SIG-M5 treated with dmso at 0.1 percent for 504 hours (cell line): ENCODE data around the gene CEP152.

Experiments used
- DNase-seq: peaks from one replicate; lab custom pipeline; 2025; ENCODE audit not compliant: unreplicated experiment; lab: John Stamatoyannopoulos, UW

The CEP152 gene

DNA sequence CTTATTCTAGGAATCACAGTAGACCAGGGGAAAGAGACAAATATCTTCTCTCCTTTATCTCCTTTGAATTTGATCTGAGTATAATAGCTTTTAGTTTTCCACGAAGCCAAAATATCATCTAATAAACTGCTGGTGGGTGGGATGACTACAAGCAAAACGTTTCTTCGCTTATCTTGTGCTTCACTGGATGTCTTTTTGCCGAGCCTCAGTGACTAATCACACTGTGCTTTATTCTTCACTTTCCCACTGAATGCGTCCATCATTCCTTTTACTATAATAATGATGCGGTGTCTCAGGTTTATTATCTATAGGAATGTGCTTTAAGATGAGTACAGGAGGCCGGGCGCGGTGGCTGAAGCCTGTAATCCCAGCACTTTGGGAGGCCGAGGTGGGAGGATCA is 32.5 kb downstream of the CEP152 start:
- no peak for DNase-seq

DNA sequence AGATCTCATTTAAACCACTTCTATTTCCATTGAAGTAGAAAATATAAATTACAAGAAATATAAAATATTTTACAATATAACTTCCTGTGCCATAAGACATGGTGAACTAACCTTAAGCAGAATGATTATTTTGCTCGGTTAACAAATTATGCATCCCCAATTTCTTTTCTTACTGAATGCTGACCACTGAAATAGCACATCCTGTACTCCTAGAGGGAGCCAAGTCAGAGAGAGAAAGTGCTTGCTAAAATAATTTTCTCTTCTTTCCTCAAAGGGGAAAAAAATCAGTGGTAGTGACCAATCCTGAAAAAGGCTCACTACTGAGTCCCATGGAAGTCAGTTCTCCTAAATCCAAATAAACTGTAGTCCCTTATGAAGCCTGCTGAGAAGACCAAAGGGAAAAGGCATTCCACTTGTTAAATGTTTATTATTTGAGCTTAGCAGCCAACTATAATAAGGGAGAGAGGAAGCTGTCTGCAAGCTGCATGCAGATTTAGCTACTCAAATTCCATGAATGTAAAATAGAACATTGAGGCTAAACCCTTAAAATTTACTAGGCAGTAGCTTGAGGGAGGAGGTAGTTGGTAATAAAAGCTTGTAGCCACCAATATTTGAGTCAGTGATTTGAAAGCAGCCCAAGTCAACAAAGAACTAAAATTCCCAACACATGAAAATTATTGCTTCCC is 33.1 kb downstream of the CEP152 start:
- no peak for DNase-seq

DNA sequence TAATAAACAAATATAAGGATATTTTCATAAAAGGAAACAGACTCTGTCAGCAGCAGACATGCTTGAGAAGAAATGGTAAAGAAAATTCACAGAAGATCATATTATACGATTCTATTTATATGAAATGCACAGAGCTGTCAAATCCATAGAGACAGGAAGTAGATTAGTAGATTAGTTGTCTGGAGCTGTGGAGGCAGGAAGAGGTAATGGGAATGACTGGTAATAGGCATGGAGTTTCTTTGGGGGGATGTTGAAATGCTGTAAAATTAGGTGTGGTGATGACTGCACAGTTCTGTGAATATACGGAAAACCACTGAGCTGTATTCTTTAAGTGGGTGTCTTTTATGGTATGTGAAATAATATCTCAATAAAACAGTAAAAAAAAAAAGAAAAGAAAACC is 35.3 kb downstream of the CEP152 start:
- DNase-seq, result no peak

DNA sequence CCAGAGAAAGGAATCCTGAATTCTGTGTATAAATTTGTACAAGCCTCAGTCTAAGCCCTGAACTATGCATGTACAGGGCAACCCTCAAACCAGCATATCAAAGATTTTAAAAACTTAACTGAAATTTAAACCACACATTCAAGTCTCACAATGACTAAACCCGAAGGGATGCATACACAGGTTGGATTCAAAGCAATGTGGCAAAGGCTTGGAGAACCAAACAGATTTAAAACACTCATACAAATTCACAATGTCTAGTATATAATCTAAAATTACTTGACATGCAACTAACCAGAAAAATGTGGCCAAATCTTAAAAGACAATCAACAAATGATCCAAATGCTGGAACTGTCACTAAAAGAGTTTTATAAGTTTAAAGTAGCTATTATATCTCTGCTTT is 36.4 kb downstream of the CEP152 start:
- no peak for DNase-seq

DNA sequence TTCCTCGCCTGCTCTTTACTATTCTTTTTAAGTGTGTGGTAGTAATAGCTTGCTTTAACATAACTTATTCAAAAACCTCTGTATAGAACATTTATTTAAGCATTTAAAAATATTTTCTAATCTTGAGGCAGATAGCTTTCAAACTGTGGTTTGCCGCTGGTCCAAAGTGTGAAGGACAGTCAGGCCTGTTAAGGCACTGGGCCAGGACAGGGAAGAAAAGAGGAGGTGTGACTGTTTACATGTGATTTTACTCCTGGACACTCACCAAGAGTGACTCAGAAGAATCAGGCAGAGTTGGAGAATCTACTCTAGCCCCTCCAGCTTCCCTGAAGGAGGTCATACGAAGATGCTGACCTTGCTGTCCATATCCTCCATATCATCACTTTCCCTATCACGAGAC is 44.7 kb downstream of the CEP152 start:
- no peak for DNase-seq

DNA sequence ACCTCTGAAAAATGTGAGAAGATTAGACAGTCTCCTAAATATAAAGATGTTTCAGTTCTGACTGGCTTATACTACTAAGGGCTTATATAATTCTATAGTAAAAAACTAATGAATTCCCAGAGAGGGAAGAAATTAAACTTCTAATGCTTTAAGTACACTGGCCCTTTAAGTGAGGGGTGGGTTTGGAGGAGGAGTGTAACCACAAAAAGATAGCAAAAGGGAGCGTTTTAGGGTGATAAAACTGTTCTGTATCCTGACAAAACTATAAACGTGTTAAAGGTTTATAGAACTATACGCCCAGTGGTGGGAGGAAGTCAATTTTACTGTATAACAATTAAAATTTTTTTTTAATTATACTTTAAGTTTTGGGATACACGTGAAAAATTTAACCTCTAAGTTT is 45.8 kb downstream of the CEP152 start:
- no peak for DNase-seq

DNA sequence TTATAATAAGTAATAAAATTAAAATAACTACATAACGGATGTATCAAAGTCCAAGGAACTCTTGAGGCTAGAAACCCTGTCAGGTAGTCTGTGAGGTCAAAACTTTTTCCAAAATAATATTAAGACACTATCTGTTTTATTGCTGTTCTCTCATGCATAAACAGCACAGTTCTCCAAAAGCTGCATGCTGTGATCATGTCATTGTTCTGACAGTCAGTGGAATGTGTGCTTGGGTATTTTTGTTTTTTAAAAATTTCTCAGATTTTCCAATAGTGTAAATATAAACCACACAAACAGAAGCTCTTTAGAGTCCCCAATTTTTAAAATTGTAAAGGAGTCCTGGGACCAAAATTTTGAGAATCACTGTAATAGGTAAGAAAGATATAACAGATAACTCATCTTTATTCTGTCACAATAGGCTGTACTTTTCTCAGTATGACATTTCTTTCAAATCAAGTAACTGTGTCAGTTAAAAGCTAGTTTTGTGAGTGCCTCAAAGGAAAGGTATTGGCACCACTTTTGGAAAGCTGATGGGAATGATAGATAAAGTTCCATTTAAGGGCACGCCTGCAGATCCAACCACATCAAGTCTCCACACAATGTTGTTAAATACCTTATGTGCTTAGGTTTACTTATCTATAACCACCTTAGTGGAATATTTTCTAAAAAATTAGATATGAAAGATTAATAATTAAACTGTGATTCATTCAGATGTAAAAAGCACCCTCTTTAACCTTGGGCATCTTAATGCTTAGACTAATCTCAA is 49.3 kb downstream of the CEP152 start:
- no peak for DNase-seq

DNA sequence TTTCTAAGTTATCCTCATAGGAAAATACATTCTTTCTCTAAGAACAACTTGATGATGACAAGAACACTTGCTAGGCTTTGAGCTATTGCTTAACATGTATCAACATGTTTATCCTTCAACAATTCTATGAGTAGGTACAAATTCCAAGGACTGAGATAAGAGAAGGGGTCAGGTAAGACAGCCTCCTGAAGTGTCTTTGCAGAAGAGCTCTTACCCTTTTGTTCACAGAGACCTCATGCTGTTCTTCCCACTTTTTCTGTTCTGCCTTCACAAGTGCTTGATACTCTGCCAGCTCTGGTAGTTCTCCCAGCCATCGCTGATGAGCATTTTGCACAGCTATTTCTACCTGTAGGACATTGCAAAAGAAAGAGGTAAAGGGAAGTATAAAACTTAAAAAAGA is 50.9 kb downstream of the CEP152 start:
- DNase-seq, result no peak

DNA sequence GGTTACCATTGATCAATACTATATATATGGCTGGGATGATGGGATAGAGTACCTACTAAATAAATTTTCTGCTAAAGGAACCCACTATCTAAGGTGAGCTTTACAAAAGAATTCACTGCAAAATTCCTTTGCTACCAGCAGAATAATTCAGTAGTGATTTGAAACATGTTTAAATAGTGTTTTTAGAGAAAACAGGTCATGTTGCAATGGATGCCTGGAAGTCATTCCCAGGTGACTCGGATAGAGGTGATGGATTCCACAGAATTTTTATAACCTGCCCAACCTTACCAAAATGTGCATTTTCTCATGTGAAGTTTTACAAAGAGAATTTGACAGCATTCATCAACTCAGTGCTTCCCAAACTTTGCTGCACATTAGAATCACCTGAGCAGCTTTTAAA is 53.2 kb downstream of the CEP152 start:
- no peak for DNase-seq

DNA sequence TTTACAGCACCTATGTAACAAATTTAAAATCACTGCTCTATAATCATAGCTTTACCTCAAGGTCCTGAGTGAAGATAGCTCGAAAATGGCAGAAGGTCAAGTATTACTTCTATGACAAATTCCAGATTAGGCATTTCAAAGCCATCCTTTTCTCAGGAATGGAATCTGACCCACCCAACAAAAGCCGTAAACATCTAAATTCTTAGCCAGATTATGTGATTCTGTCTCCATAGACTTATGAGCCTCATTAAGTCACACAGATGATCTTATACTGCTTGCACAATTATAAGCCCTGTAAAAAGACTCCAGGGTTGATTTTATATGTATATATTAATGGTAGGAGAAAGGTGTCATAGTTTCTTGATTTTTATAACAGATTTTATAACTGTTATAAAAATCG is 56.9 kb downstream of the CEP152 start:
- DNase-seq, result no peak

DNA sequence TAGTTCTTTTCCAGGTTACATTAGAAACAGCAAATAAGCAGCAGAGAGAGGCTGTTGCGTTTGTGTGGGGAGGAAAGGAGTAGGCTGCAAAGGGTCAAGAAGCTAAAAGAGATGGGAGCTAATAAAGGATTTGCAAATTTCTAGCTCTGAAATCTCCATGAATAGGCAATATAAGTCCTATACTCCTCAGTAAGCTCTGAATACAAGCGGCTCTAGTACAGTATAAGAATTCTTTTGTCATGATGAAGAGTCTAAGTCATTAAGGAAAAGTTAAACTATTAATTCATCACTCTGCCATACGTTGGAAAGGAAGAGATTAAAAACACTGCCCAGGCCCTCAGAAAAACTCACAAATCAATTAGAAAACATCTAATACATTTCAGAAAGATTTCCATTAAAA is 59.3 kb downstream of the CEP152 start:
- DNase-seq, result no peak

DNA sequence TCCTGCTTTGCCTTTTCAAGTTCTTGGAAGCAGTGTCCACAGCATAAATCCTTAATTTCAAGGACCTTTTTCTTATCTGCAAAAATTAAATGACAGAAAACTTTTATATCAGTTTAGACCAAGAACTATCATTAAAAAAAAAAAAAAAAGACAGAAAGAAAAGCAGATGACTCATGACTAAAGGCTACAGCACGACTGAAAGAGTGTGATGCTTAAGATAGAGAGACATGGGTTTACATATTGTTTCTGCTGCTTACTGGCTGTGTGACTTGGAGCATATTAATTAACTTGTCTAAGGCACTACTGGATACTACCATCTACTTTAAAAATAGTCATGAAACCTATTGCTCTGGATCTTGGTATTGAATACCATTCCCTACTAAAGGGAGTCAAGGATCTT is 62.3 kb downstream of the CEP152 start:
- no peak for DNase-seq

DNA sequence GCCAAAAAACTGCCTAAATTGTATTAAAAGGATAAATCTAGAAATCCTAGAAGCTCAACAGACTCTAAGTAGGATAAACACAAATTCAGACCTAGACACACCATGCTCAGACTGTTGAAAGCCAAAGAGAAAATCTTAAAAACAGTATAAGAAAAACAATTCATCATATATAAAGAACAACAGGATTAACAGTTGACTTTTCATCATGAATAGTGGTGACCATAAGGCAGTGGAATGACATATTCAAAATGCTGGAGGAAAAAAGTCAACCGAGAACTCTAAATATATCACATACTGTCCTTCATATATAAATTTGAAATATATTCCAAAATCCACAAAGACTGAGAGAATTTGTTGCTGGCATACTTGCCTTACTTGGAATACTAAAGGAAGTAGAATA is 77.3 kb downstream of the CEP152 start:
- DNase-seq, result no peak

DNA sequence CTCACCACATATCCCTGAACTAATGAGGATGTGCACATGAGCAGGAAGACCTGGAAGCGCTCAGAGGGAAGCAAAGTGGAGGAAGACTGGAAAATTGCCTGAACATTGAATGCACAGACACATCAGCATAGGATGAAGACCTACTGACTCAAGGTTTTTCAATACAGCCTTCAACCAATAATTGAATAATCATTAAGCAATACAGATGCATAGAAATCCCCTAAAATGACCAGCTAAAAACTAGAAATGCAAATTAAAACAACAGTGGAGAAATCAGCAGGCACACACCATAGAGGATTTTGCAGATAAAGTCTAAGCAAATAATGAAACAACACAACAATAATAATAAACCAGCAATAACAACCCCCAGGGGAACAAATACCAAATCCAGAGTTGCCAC is 80.4 kb downstream of the CEP152 start:
- no peak for DNase-seq

DNA sequence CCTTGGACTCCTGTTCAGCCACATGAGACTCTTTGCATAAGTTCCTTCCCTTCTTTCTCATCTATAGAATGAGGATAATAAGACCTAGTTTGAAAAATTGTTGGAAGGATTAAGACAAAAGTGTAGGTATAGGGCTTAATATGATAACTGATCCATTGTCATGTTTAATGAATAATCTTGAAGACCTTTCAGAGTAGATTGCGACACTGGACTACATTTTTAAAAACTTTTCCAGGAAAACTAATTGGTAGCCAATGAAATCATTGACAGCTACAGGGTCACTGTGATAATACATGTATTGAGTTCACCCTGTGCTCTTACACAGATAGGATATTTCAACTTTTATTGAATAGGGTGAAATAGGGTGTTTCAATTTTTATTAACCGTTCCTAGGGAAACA is 86.9 kb downstream of the CEP152 start:
- DNase-seq, result no peak

DNA sequence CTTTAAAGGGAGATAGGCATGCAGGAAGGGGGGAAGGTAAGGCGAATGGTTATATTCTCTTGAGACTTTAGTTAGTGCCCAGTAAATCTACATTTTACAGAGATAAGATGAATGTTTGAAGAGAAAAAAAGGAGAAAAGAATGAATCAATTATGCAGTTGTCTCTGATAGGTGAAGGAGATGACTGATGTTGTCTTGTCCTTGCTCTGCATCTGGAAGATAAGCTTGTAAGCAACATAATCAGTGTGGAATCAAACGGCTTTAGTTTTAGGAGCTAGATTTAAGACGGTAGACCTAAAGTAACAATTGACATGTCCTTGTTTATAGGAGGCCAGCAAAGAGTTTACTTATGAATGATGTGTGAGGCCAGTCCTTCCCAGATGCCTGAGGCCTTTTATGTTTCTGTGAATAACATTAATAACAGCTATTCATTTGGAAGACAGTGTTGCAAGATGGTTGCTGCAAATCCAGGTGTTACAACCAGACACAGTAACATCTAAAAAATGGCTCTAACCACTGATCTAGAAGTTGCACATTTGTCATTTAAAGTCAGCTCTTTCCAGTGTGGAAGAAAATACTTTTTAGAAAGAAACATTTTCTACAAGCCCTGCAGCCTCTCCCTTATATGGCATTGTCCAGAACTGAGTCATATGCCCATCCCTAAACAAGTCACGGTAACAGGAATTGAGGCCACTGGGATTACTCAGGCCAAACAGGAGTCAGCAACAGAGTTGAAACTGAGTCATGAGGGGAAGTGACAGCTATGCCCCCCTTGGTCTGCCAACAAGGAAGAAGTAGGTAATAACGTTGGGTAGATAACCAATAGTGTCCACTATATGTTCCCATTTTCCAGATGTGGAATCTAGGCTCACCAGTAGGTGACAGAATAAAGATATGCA is 87.9 kb downstream of the CEP152 start:
- no peak for DNase-seq

DNA sequence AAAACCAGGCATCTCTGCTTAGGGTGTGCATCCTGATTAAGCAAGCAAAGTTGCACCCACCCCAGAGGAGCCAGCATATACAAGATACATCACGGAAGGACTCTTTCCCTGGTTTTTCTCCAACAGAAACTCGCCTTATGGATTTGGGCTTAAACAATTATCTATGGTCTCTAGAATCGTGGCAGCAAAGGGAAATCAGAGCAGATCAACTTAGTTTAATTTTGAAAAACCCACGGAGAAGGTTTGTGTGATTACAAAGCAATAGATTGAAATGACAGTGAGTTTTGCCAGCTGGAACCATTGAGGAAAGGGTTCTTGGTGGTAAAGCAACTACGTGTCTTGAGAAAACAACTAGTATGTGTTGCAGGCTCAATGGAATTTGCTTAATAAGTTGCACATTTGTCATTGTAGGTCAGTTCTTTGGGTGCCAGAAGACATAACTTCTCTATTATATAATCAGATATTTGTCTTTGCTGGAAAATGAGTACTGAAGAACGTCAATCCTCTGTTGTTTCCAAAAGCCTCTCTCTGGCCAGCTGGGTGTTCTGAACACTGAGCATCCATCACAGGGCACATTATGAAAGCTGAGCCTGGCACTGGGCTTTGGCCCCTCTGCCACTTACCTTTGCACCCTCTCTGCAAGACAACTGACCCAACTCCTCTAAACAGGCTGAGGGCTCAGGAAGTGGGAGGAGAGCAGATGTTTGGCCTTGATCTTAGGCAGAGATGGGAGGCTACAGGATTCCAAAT is 89.6 kb downstream of the CEP152 start:
- no peak for DNase-seq

DNA sequence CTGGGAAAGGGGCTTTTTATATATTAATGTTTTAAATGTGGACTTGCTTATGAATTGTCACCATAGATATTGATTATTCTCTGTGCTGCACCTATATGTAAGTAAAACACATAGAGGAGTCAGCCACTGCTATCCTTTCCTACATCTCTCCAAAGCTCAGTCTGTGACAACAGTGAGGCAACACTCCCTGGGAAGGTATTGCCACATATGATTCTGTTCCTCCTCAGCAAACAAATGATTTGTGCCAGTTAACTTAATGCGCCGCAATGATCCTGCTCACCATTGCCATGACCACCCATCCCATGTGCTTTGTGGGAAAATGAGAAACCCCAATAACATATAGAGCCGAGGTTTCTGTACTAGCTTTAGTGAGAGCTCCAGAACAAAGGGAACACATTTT is 90.2 kb downstream of the CEP152 start:
- DNase-seq, result peak; percentile 15

DNA sequence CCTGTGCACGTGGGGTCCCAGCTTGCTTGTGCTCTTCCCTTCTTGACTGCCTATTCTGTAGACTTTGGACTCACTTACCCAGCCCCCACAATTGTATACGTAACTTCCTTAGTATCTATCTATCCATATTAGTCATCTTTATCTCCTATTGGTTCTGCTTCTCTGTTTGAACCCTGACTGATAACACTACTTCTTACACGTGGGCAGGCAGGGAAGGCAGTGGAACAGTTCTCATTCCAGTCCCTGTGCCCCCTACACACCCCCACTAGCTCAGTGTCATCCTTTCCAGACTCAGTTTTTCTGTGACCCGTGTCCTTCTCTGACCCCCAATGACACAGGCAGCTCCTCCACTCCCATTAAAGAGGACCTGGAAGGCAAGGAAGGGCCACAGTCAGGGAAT is 91.2 kb downstream of the CEP152 start:
- no peak for DNase-seq

DNA sequence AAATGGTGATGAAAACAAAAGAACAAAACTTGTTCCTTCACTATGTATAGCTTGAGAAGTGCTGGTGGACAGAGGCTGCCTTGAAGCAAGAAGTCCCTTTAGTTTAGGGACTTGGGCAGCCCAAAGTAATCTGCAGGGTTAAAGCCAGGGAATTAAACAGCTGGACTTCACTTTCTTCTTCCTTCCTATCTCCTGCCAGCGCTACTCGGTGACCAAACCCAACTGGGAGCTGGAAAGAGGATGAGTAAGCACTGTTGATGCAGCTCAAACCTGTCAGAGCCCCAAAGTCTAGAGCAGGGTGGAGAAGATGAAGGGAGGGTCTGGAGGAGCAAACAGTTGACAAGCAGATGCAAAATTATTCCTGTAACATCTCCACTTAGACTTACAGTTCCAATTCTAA is 92.2 kb downstream of the CEP152 start:
- DNase-seq, result no peak

DNA sequence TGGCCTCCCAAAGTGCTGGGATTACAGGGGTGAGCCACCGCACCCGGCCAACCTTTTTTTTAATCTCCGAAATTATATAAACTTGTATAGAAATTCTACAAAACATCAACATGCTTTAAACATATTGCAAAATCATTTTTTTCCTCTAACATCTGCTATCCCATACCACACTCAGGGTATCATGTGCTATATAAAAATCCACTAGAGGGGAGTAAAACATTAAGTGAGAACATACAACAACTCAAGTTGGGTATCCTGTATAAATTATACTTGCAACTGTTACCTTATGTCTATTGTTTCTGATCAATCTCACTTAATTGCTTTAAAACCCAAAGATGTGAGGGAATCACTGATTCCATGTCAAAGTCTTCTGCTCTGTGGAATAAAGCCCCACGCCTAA is 93.4 kb downstream of the CEP152 start:
- DNase-seq, result no peak
